Liver (tissue), 9 donors: ENCODE measurements around the gene DOCK1. TPM values are rescaled to one million over a fixed set of nuclear protein-coding genes. Genes with fewer than 3 reads are reported as not detected.

Source experiments
- DNase-seq: peaks from one replicate; pipeline ENCODE4 v3.0.0-alpha.2; 2017; ENCODE audit warnings: low spot score
- H3K27ac ChIP-seq, 2 donors: one replicate each; pipeline ENCODE4 v1.7.0; 2013; ENCODE audit warnings: inconsistent platforms in 2 of 2, low read length in 2 of 2, control low read depth in 1 of 2, low read depth in 1 of 2, mild to moderate bottlenecking in 1 of 2
- H3K27me3 ChIP-seq, 4 donors: one replicate each; pipeline versions ENCODE4 v1.6.1 to v1.7.0; 2013; ENCODE audit warnings: low read length in 3 of 4, inconsistent platforms in 1 of 4, mild to moderate bottlenecking in 1 of 4, moderate library complexity in 1 of 4; ENCODE audit not compliant: control insufficient read depth in 4 of 4, insufficient read depth in 4 of 4
- H3K36me3 ChIP-seq, 4 donors: one replicate each; pipeline versions ENCODE4 v1.6.1 to v1.7.0; 2013; ENCODE audit warnings: low read length in 3 of 4, mild to moderate bottlenecking in 3 of 4, low read depth in 1 of 4, moderate library complexity in 1 of 4; ENCODE audit not compliant: control insufficient read depth in 4 of 4, insufficient read depth in 3 of 4
- H3K4me1 ChIP-seq, 4 donors: one replicate each; pipeline versions ENCODE4 v1.6.1 to v1.7.0; 2013; ENCODE audit warnings: low read length in 3 of 4, mild to moderate bottlenecking in 3 of 4, moderate library complexity in 1 of 4; ENCODE audit not compliant: control insufficient read depth in 4 of 4, insufficient read depth in 4 of 4
- H3K4me3 ChIP-seq, 3 donors: one replicate each; pipeline versions ENCODE4 v1.6.1 to v1.7.0; 2013; ENCODE audit warnings: low read length in 3 of 3, control low read depth in 1 of 3, low read depth in 1 of 3, mild to moderate bottlenecking in 1 of 3
- H3K9ac ChIP-seq, 2 donors: one replicate each; pipeline ENCODE4 v1.7.0; 2013; ENCODE audit warnings: low read length in 2 of 2, mild to moderate bottlenecking in 2 of 2, moderate library complexity in 2 of 2, control low read depth in 1 of 2, low read depth in 1 of 2
- H3K9me3 ChIP-seq, 4 donors: one replicate each; pipeline versions ENCODE4 v1.6.1 to v1.7.0; 2013; ENCODE audit warnings: low read length in 3 of 4; ENCODE audit not compliant: control insufficient read depth in 4 of 4
- ATF3 ChIP-seq: IDR thresholded peaks from 2 replicates; pipeline ENCODE4 v1.6.1; 2016; ENCODE audit warnings: antibody characterized with exemption
- EGR1 ChIP-seq, 2 donors: IDR thresholded peaks; 2 replicates each; pipeline ENCODE4 v1.6.1; 2016 to 2018; ENCODE audit warnings: antibody characterized with exemption in 2 of 2, low read depth in 2 of 2
- FOXA1 ChIP-seq: IDR thresholded peaks from 2 replicates; pipeline ENCODE4 v1.6.1; 2016; ENCODE audit warnings: antibody characterized with exemption
- FOXA2 ChIP-seq: IDR thresholded peaks from 2 replicates; pipeline ENCODE4 v1.6.1; 2016; ENCODE audit warnings: antibody characterized with exemption
- GABPA ChIP-seq, 2 donors: IDR thresholded peaks in 1 of 2; conservative IDR thresholded peaks in 1 of 2; 2 replicates each; pipeline ENCODE4 v1.6.1; 2016; ENCODE audit warnings: antibody characterized with exemption in 2 of 2, mild to moderate bottlenecking in 1 of 2, moderate library complexity in 1 of 2
- HNF4A ChIP-seq, 2 donors: conservative IDR thresholded peaks; 2 replicates each; pipeline ENCODE4 v1.6.1; 2016; ENCODE audit warnings: antibody characterized with exemption in 2 of 2, mild to moderate bottlenecking in 2 of 2
- HNF4G ChIP-seq: IDR thresholded peaks from 2 replicates; pipeline ENCODE4 v1.6.1; 2016; ENCODE audit warnings: antibody characterized with exemption
- JUND ChIP-seq, 2 donors: IDR thresholded peaks; 2 replicates each; pipeline ENCODE4 v1.6.1; 2016; ENCODE audit warnings: antibody characterized with exemption in 2 of 2
- NR2F2 ChIP-seq: IDR thresholded peaks from 2 replicates; pipeline ENCODE4 v1.6.1; 2016; ENCODE audit warnings: antibody characterized with exemption
- RAD21 ChIP-seq, 2 donors: IDR thresholded peaks; 2 replicates each; pipeline ENCODE4 v1.6.1; 2016; ENCODE audit warnings: antibody characterized with exemption in 2 of 2, mild to moderate bottlenecking in 2 of 2
- REST ChIP-seq: IDR thresholded peaks from 2 replicates; pipeline ENCODE4 v1.6.1; 2016; ENCODE audit warnings: antibody characterized with exemption, mild to moderate bottlenecking
- RXRA ChIP-seq, 2 donors: IDR thresholded peaks; 2 replicates each; pipeline ENCODE4 v1.6.1; 2017 to 2018; ENCODE audit warnings: antibody characterized with exemption in 2 of 2, mild to moderate bottlenecking in 1 of 2
- SP1 ChIP-seq: IDR thresholded peaks from 2 replicates; pipeline ENCODE4 v1.6.1; 2018; ENCODE audit warnings: antibody characterized with exemption, mild to moderate bottlenecking
- TAF1 ChIP-seq: conservative IDR thresholded peaks from 2 replicates; pipeline ENCODE4 v1.6.1; 2016; ENCODE audit warnings: antibody characterized with exemption, mild to moderate bottlenecking
- YY1 ChIP-seq: IDR thresholded peaks from 2 replicates; pipeline ENCODE4 v1.6.1; 2016; ENCODE audit warnings: antibody characterized with exemption, mild to moderate bottlenecking
- ZBTB33 ChIP-seq: IDR thresholded peaks from 2 replicates; pipeline ENCODE4 v1.6.1; 2016; ENCODE audit warnings: antibody characterized with exemption
- WGBS: extraction: QIAGEN DNeasy Blood & Tissue Kit; methylation state at CpG from one replicate; pipeline ENCODE4 v1.1.7; 2013; 5-methylcytosine and 5-hydroxymethylcytosine counted together
- polyA plus RNA-seq, 2 donors: library from polyadenylated mRNA; stranded (reverse) in 1 of 2; unstranded in 1 of 2; fragments of 200-250 nt in 1 of 2; fragments of >200 nt in 1 of 2; fragmentation: Nextera tagmentation in 1 of 2; extraction: Ambion mirVana in 1 of 2; gene quantifications; one replicate each; pipeline versions ENCODE4 v1.2.1 to v1.2.3, GENCODE V29; 2013 to 2015
- total RNA-seq, 2 donors: library from RNA; depleted of rRNA; stranded (reverse); fragments of >200 nt; gene quantifications; one replicate each; pipeline ENCODE4 v1.2.3, GENCODE V29; 2014
- TF ChIP-seq, protein P1 (sequence below): IDR thresholded peaks from 2 replicates; pipeline ENCODE4 v1.6.1; 2016; ENCODE audit warnings: antibody characterized with exemption
- TF ChIP-seq, protein P2 (sequence below): fragments of 150-350 bp; IDR thresholded peaks from 2 replicates; pipeline ENCODE4 v1.5.1; 2017; ENCODE audit warnings: improper control_type of control experiment, low read depth, low read length; ENCODE audit not compliant: missing input control
- donor health status: healthy.
- donor health status: healthy.
- donor health status: healthy.
- donor health status: healthy.
- donor health status: healthy.

The DOCK1 gene
- total and polyA plus RNA-seq, 4 donors, result 3.8 to 28.8 (median 9.1) TPM

GRCh38 chr10:127319691-127320090 is 414.5 kb downstream of the DOCK1 start:
- Histone ChIP-seq H3K4me1 (no peaks in the 10 kb centered on the region), H3K4me3 (no peak overlapping the region), H3K9ac (no peak overlapping the region), H3K36me3 (no peaks in the 10 kb centered on the region), H3K27ac (no peak overlapping the region), H3K27me3 (no peaks in the 10 kb centered on the region), H3K9me3 (no peaks in the 10 kb centered on the region)
- 83% methylated on average over 10 of the region's 10 CpGs for WGBS
- no peak for DNase-seq
- no peak for TF ChIP-seq GABPA (IDR thresholded peaks at IDR 0.05 in 1 of 2, conservative IDR thresholded peaks at IDR 0.05 in 1 of 2)
- no peak for TF ChIP-seq ATF3
- no peak for TF ChIP-seq TAF1
- TF ChIP-seq, protein P1, sequence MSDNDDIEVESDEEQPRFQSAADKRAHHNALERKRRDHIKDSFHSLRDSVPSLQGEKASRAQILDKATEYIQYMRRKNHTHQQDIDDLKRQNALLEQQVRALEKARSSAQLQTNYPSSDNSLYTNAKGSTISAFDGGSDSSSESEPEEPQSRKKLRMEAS, result no peak
- TF ChIP-seq HNF4A (conservative IDR thresholded peaks at IDR 0.05), result no peak
- TF ChIP-seq REST, result no peak
- no peak for TF ChIP-seq SP1
- no peak for TF ChIP-seq EGR1 (IDR thresholded peaks at IDR 0.05; ENCODE audit: low read depth in 2 of 2)
- TF ChIP-seq JUND (IDR thresholded peaks at IDR 0.05), result no peak
- TF ChIP-seq RXRA (IDR thresholded peaks at IDR 0.05), result no peak
- TF ChIP-seq FOXA2, result no peak
- TF ChIP-seq, protein P2, sequence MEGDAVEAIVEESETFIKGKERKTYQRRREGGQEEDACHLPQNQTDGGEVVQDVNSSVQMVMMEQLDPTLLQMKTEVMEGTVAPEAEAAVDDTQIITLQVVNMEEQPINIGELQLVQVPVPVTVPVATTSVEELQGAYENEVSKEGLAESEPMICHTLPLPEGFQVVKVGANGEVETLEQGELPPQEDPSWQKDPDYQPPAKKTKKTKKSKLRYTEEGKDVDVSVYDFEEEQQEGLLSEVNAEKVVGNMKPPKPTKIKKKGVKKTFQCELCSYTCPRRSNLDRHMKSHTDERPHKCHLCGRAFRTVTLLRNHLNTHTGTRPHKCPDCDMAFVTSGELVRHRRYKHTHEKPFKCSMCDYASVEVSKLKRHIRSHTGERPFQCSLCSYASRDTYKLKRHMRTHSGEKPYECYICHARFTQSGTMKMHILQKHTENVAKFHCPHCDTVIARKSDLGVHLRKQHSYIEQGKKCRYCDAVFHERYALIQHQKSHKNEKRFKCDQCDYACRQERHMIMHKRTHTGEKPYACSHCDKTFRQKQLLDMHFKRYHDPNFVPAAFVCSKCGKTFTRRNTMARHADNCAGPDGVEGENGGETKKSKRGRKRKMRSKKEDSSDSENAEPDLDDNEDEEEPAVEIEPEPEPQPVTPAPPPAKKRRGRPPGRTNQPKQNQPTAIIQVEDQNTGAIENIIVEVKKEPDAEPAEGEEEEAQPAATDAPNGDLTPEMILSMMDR, result no peak
- no peak for TF ChIP-seq YY1
- TF ChIP-seq ZBTB33, result no peak
- no peak for TF ChIP-seq FOXA1
- TF ChIP-seq NR2F2, result no peak
- TF ChIP-seq RAD21 (IDR thresholded peaks at IDR 0.05), result no peak
- no peak for TF ChIP-seq HNF4G
